Mesothelial cell of epicardium (in vitro differentiated cells): ENCODE results near the gene RBMS1. TPM values are rescaled to one million over a fixed set of nuclear protein-coding genes. Genes with fewer than 3 reads are reported as not detected.

ENCODE experiments used
- DNase-seq, 2 experiments: peaks; one replicate each; pipeline ENCODE4 v3.0.0; 2021; ENCODE audit warnings: low spot score in 2 of 2; ENCODE audit not compliant: unreplicated experiment in 2 of 2
- H3K27ac Mint-ChIP-seq: 2 replicates; pipeline ENCODE4 v1.8.0; 2021; ENCODE audit warnings: mixed read lengths
- H3K27me3 Mint-ChIP-seq: 2 replicates; pipeline ENCODE4 v1.8.0; 2021; ENCODE audit warnings: low read depth, mixed read lengths
- H3K36me3 Mint-ChIP-seq: 2 replicates; pipeline ENCODE4 v1.8.0; 2021; ENCODE audit warnings: mixed read lengths
- H3K4me1 Mint-ChIP-seq: 2 replicates; pipeline ENCODE4 v1.8.0; 2021; ENCODE audit warnings: mixed read lengths
- H3K4me3 Mint-ChIP-seq: 2 replicates; pipeline ENCODE4 v1.8.0; 2021; ENCODE audit warnings: mild to moderate bottlenecking, moderate library complexity, mixed read lengths
- H3K9me3 Mint-ChIP-seq: 2 replicates; pipeline ENCODE4 v1.8.0; 2021; ENCODE audit warnings: mixed read lengths
- CTCF ChIP-seq: fragments of 200-600 bp; sonication (generic); IDR thresholded peaks from one replicate; pipeline ENCODE4 v1.5.0; 2021; ENCODE audit warnings: antibody characterized with exemption; ENCODE audit not compliant: unreplicated experiment
- total RNA-seq: library from RNA; stranded (reverse); gene quantifications from 3 replicates; pipeline ENCODE4 v1.2.1, GENCODE V29; 2021

Gene RBMS1
- total RNA-seq, 1 donor from 2014 or later: 128 TPM

DNA sequence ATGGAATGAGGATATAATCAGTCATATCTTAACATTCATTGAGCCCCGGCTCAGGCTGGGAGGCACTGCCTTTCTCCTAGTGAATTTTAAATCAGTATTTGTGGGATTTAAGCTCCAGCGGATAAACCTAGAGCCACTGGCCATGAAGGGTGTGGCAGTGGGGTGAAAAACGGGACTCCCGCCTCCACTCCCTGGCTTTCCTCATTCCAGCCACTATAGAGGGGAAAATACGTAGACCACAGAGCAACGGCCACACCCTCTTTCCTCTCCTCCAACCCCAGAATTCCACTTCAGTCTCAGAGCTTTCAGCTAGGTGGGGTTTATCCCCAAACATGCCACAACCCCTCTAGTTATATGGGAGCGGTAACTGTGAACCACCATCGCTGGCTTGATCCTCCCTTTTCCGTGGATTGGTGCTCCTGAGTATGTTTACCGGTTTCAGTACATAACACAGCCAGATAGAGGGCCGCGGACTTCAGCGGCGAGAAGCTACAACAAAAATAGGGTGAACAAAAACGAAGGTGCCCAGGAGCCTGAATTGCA lies 223.0 kb downstream of the RBMS1 start:
- no peaks in the 10 kb centered on the region for H3K9me3 Mint-ChIP-seq
- peaks cover 15% of the 10 kb centered on the region for H3K36me3 Mint-ChIP-seq

DNA sequence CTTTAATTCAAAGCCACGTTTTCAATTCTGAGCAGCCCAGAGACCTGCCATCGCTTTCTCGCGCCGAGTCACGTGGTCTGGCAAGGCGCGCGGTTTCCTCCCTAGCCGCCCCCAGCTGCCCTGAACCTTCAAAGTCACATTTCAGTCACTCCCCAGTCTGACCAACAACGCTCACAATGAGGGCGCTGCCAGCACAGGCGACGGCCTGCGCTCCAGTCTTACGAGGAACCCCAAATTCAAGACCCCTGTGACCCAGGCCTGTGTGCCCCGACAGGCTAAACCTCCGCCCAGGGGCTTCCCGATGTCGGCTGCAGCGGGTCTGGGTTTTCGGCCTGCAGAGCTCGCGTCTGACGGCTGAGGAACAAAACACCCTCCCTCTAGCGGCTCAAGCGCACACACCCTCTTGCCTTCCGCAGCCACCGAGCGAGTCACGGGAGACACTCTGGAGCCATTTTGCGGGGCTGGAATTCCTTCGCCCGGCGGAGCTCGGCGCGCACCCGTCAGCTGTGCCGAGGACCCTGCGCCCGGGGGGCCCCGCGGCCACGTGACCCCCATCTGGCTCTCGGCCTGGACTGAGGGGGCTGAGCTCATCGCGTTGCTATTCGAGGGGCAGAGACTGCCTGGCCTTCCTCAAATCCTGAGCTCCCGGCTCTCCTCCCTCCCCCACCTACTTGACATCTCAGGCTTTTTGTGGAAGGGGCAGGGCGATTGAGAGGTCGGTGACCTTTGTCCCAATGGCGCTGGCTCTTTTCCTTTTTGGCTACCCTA lies 223.6 kb downstream of the RBMS1 start:
- Mint-ChIP-seq H3K36me3 (peaks cover 8% of the 10 kb centered on the region), H3K27ac (peak overlapping the region; percentile 100), H3K4me1 (peaks cover 54% of the 10 kb centered on the region), H3K27me3 (no peaks in the 10 kb centered on the region), H3K9me3 (no peaks in the 10 kb centered on the region), H3K4me3 (peak overlapping the region; percentile 66)
- TF ChIP-seq CTCF: peak; percentile 69
- peak; percentile 90 to 95 for DNase-seq

More for the DNA sequence above, 223.0 kb downstream of the RBMS1 start:
- Mint-ChIP-seq H3K4me1 (peaks cover 57% of the 10 kb centered on the region), H3K27me3 (no peaks in the 10 kb centered on the region), H3K27ac (peak overlapping the region; percentile 100), H3K4me3 (peak overlapping the region; percentile 66)
- DNase-seq: peak in 1 of 2 experiments; percentile 44
- TF ChIP-seq CTCF: no peak

- peaks cover 54% of the 10 kb centered on the region for H3K4me1 Mint-ChIP-seq
- no peak for TF ChIP-seq CTCF
- no peaks in the 10 kb centered on the region for H3K9me3 Mint-ChIP-seq
- peak overlapping the region; percentile 100 for H3K27ac Mint-ChIP-seq
- H3K36me3 Mint-ChIP-seq: peaks cover 5% of the 10 kb centered on the region
- H3K27me3 Mint-ChIP-seq: no peaks in the 10 kb centered on the region
- no peak for DNase-seq
- peak overlapping the region; percentile 66 for H3K4me3 Mint-ChIP-seq
Observed at GRCh38 chr2:160269365-160269764, 224.2 kb downstream of the RBMS1 start.

DNA sequence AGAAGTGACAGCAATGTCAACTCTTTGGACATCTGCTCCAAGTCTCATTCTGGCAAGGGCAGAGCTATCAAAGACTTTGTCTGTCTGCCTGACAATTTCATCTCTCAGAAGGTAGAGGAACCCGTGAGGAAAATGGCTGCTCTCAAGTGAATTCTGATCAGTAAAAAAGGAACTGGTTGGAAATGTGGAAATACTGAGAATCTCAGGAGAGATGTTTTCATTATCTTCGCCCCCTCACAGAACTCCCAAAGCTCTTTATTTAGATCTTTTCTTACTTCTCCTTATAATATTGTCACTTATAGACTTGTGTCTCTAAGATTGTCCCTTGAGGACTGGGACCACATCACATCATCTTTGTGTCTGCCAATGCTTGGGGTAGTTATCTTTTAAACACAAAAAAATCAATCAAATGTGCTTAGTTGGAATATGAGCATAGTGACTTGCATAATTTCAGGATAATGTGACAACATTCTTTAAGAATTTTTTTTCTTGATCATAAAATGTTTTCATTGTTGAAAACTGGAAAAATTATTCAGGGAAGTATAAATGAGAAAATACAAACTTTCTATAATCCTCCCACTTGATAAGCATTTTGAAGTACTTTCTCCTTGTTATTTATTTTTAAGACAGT lies 225.3 kb downstream of the RBMS1 start:
- no peak overlapping the region for H3K4me3 Mint-ChIP-seq
- no peak for DNase-seq
- H3K4me1 Mint-ChIP-seq: peaks cover 52% of the 10 kb centered on the region

DNA sequence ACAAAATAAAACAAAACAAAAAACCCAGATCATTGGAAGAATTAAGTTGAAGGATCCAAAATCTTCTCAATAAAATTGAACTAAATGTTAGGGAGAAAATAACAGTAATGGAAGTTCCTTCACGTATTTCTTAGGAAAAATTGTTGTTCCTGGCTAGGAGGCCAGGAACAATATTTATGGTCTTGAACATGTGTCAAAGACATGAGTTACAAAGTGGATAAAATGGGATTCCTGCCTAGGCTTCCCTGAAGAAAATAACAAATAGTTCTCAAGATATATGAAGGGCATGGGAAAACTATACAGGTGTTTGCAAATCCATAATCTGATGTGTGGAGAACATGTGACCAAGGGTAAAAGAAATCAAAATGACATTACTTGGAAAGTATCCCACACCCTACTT lies 225.9 kb downstream of the RBMS1 start:
- Mint-ChIP-seq H3K9me3 (no peaks in the 10 kb centered on the region), H3K4me3 (no peak overlapping the region), H3K27ac (no peak overlapping the region), H3K4me1 (peaks cover 49% of the 10 kb centered on the region), H3K36me3 (no peaks in the 10 kb centered on the region), H3K27me3 (no peaks in the 10 kb centered on the region)
- no peak for DNase-seq
- TF ChIP-seq CTCF: no peak

More for the DNA sequence above, 225.3 kb downstream of the RBMS1 start:
- no peak for TF ChIP-seq CTCF
- Mint-ChIP-seq H3K27me3 (no peaks in the 10 kb centered on the region), H3K27ac (peak overlapping the region; percentile 100), H3K9me3 (no peaks in the 10 kb centered on the region), H3K36me3 (no peaks in the 10 kb centered on the region)
